Measurements from ENCODE around the gene ETV2.
"Not testable (repeated sequence)": the region's sequence is repeated elsewhere in the genome, so short reads cannot be mapped to it uniquely, and the experiment has no call there.

The ETV2 gene

GRCh38 chr19:35641515-35642151 is at the start of gene ETV2:
Gene ETV2, plus strand, starts transcription at chr19:35641745. Its CDS starts 716 bp downstream, at chr19:35642461.
- no peaks in the 10 kb centered on the region for H3K27me3 ChIP-seq (ENCODE audit: insufficient read depth, low read depth, severe bottlenecking)
- peaks cover 19% of the 10 kb centered on the region for H3K36me3 ChIP-seq
- TF ChIP-seq CTCF (IDR thresholded peaks at IDR 0.05; ENCODE audit: low read depth, low read length): no peak
- H3K27ac ChIP-seq: peak within 1 kb of the TSS; percentile 91; the same call in 1 of the 2 replicates
- no peaks in the 10 kb centered on the region for H3K9me3 ChIP-seq (ENCODE audit: severe bottlenecking)
- H3K4me3 ChIP-seq (ENCODE audit: low read depth, low read length): no peak within 1 kb of the TSS
- DNase-seq: peak; percentile 65

GRCh38 chr19:35592226-35592625 is 49.3 kb upstream of the ETV2 start:
- Histone ChIP-seq H3K9me3 (ENCODE audit: severe bottlenecking) (no peaks in the 10 kb centered on the region), H3K27ac (no peak overlapping the region), H3K36me3 (no peaks in the 10 kb centered on the region), H3K4me3 (ENCODE audit: low read depth, low read length) (no peak overlapping the region), H3K27me3 (ENCODE audit: insufficient read depth, low read depth, severe bottlenecking) (no peaks in the 10 kb centered on the region)
- peak; percentile 29 for DNase-seq
- peak; percentile 77 for TF ChIP-seq CTCF (IDR thresholded peaks at IDR 0.05; ENCODE audit: low read depth, low read length)

- not testable (repeated sequence) for H3K9me3 ChIP-seq (ENCODE audit: severe bottlenecking); H3K27me3 ChIP-seq (ENCODE audit: insufficient read depth, low read depth, severe bottlenecking); H3K27ac ChIP-seq; H3K36me3 ChIP-seq; DNase-seq; H3K4me3 ChIP-seq (ENCODE audit: low read depth, low read length)
Measured at GRCh38 chr19:35595026-35595425, 46.5 kb upstream of the ETV2 start.

- Histone ChIP-seq H3K27me3 (ENCODE audit: insufficient read depth, low read depth, severe bottlenecking) (no peaks in the 10 kb centered on the region), H3K4me3 (ENCODE audit: low read depth, low read length) (no peak overlapping the region), H3K9me3 (ENCODE audit: severe bottlenecking) (no peaks in the 10 kb centered on the region), H3K36me3 (no peaks in the 10 kb centered on the region), H3K27ac (no peak overlapping the region)
- DNase-seq: no peak
- no peak for TF ChIP-seq CTCF (IDR thresholded peaks at IDR 0.05; ENCODE audit: low read depth, low read length)
Measured at GRCh38 chr19:35595928-35596327, 45.6 kb upstream of the ETV2 start.

GRCh38 chr19:35596366-35596999 is 45.1 kb upstream of the ETV2 start:
- TF ChIP-seq CTCF (IDR thresholded peaks at IDR 0.05; ENCODE audit: low read depth, low read length): no peak
- Histone ChIP-seq H3K9me3 (ENCODE audit: severe bottlenecking) (no peaks in the 10 kb centered on the region), H3K36me3 (no peaks in the 10 kb centered on the region), H3K27me3 (ENCODE audit: insufficient read depth, low read depth, severe bottlenecking) (no peaks in the 10 kb centered on the region), H3K4me3 (ENCODE audit: low read depth, low read length) (no peak overlapping the region), H3K27ac (no peak overlapping the region)
- no peak for DNase-seq

- no peak for TF ChIP-seq CTCF (IDR thresholded peaks at IDR 0.05; ENCODE audit: low read depth, low read length)
- H3K27ac ChIP-seq: no peak overlapping the region
- peak; percentile 27 for DNase-seq
- no peaks in the 10 kb centered on the region for H3K27me3 ChIP-seq (ENCODE audit: insufficient read depth, low read depth, severe bottlenecking)
- no peaks in the 10 kb centered on the region for H3K36me3 ChIP-seq
- no peak overlapping the region for H3K4me3 ChIP-seq (ENCODE audit: low read depth, low read length)
- H3K9me3 ChIP-seq (ENCODE audit: severe bottlenecking): peaks cover 1% of the 10 kb centered on the region
Measured at GRCh38 chr19:35601971-35602370, 39.6 kb upstream of the ETV2 start.

- peaks cover 10% of the 10 kb centered on the region for H3K9me3 ChIP-seq (ENCODE audit: severe bottlenecking)
- not testable (repeated sequence) for H3K4me3 ChIP-seq (ENCODE audit: low read depth, low read length); H3K27ac ChIP-seq; H3K36me3 ChIP-seq; H3K27me3 ChIP-seq (ENCODE audit: insufficient read depth, low read depth, severe bottlenecking); DNase-seq
Measured at GRCh38 chr19:35604436-35604835, 37.1 kb upstream of the ETV2 start.

- H3K36me3 ChIP-seq; H3K27ac ChIP-seq; DNase-seq; H3K27me3 ChIP-seq (ENCODE audit: insufficient read depth, low read depth, severe bottlenecking); H3K4me3 ChIP-seq (ENCODE audit: low read depth, low read length): not testable (repeated sequence)
- H3K9me3 ChIP-seq (ENCODE audit: severe bottlenecking): peaks cover 10% of the 10 kb centered on the region
Measured at GRCh38 chr19:35607170-35607569, 34.4 kb upstream of the ETV2 start.

All from WERI-Rb-1 (cell line).